Stimulated activated CD4-positive, alpha-beta T cell treated with anti-CD3 and anti-CD28 coated beads, Interleukin-12 subunit alpha, Interleukin-12 subunit beta, amount 100 ng/mL, for 24 hours (primary cell): ENCODE data around the gene EEFSEC.

Experiments used
- DNase-seq, 2 experiments: peaks; one replicate each; pipeline ENCODE4 v3.0.0-alpha.2; 2020; ENCODE audit warnings: low read depth in 2 of 2

Gene EEFSEC

GRCh38 chr3:128217702-128218547, 64.6 kb downstream of the EEFSEC start:
- DNase-seq = no peak

- DNase-seq = no peak
These were observed 65.4 kb downstream of the EEFSEC start for GRCh38 chr3:128218548-128219257.

GRCh38 chr3:128221328-128221727, 68.0 kb downstream of the EEFSEC start:
- DNase-seq = no peak

GRCh38 chr3:128222796-128223385, 69.6 kb downstream of the EEFSEC start:
- no peak for DNase-seq

- no peak for DNase-seq
These were observed 73.0 kb downstream of the EEFSEC start for GRCh38 chr3:128226186-128226725.

GRCh38 chr3:128226795-128227395, 73.6 kb downstream of the EEFSEC start:
- peak in 1 of 2 experiments; percentile 9 for DNase-seq

- DNase-seq = no peak
These were observed 74.2 kb downstream of the EEFSEC start for GRCh38 chr3:128227507-128227906.

- no peak for DNase-seq
These were observed 75.2 kb downstream of the EEFSEC start for GRCh38 chr3:128228366-128228910.

GRCh38 chr3:128229106-128229857, 76.0 kb downstream of the EEFSEC start:
- DNase-seq = no peak

GRCh38 chr3:128231606-128232005, 78.3 kb downstream of the EEFSEC start:
- no peak for DNase-seq

GRCh38 chr3:128232376-128233178, 79.3 kb downstream of the EEFSEC start:
- DNase-seq = no peak

- DNase-seq = no peak
These were observed 82.1 kb downstream of the EEFSEC start for GRCh38 chr3:128235207-128235926.

- DNase-seq = no peak
These were observed 83.4 kb downstream of the EEFSEC start for GRCh38 chr3:128236657-128237056.

GRCh38 chr3:128237348-128238183, 84.3 kb downstream of the EEFSEC start:
- no peak for DNase-seq

GRCh38 chr3:128238184-128238489, 84.9 kb downstream of the EEFSEC start:
- no peak for DNase-seq

- no peak for DNase-seq
These were observed 86.0 kb downstream of the EEFSEC start for GRCh38 chr3:128239304-128239703.

GRCh38 chr3:128240232-128240631, 87.0 kb downstream of the EEFSEC start:
- DNase-seq = no peak

- DNase-seq = no peak
These were observed 88.5 kb downstream of the EEFSEC start for GRCh38 chr3:128241741-128242140.
